Body of pancreas (tissue), 4 donors: ENCODE results near the gene SLC15A4.

Experiments
- CTCF ChIP-seq, 7 experiments: fragments of 450-650 bp in 4 of 7; fragments of 200-600 bp in 3 of 7; sonication (generic) in 3 of 7; IDR thresholded peaks; one replicate each; pipeline ENCODE4 v1.5.1; 2016 to 2019; ENCODE audit warnings: antibody characterized with exemption in 7 of 7
- POLR2A ChIP-seq, 3 donors: fragments of 450-650 bp; IDR thresholded peaks; one replicate each; pipeline ENCODE4 v1.6.1; 2016; ENCODE audit warnings: antibody characterized with exemption in 3 of 3, mild to moderate bottlenecking in 2 of 3

DNA sequence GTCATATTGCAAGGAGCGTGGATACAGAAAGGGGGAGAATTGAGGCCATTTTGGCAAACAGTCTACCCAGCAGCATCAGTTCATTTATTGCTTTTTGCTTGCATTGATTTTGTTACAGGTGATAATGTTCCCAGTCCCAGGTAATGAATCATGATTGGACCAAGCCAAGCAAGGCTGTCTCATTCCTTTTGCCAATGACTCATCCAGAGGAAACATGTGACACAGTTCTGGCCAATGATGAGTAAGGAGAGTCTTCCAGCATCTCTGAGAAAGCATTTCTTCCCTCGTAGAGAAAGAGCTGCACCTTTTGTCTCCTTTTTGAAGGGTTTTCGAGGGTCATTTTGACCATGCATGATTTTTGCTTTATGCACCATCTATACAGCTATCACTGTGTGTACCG is 68.2 kb downstream of the SLC15A4 start:
- TF ChIP-seq CTCF (IDR thresholded peaks at IDR 0.05): no peak
- no peak for TF ChIP-seq POLR2A (IDR thresholded peaks at IDR 0.05)
